Measurements from ENCODE around the gene ADAMTS18.

Gene ADAMTS18

GRCh38 chr16:77434530-77435271 is at the start of gene ADAMTS18:
TSS of gene ADAMTS18 (minus strand) at chr16:77435034. CDS start at chr16:77434695, 339 bp downstream.
- no peak for TF ChIP-seq CTCF (IDR thresholded peaks at IDR 0.05)
- Histone ChIP-seq H3K36me3 (ENCODE audit: control insufficient read depth, insufficient read depth, low read length) (no peaks in the 10 kb centered on the region), H3K4me3 (ENCODE audit: low read depth, low read length) (peak within 1 kb of the TSS; percentile 69), H3K9ac (no peak within 1 kb of the TSS), H3K4me2 (ENCODE audit: low read length) (peak within 1 kb of the TSS; percentile 80), H3K27ac (no peak within 1 kb of the TSS), H3K79me2 (no peaks in the 10 kb centered on the region), H2AFZ (no peak within 1 kb of the TSS), H3K9me3 (ENCODE audit: control insufficient read depth, low read length) (no peaks in the 10 kb centered on the region), H3K4me1 (peaks cover 3% of the 10 kb centered on the region), H3K27me3 (ENCODE audit: control insufficient read depth, insufficient read depth, low read length) (no peaks in the 10 kb centered on the region)

- no peak overlapping the region for H2AFZ ChIP-seq
- H3K9me3 ChIP-seq (ENCODE audit: control insufficient read depth, low read length): no peaks in the 10 kb centered on the region
- no peak for TF ChIP-seq CTCF (IDR thresholded peaks at IDR 0.05)
- H3K4me3 ChIP-seq (ENCODE audit: low read depth, low read length): no peak overlapping the region
- H3K27ac ChIP-seq: no peak overlapping the region
- no peak overlapping the region for H3K9ac ChIP-seq
- H3K4me1 ChIP-seq: no peaks in the 10 kb centered on the region
- no peaks in the 10 kb centered on the region for H3K27me3 ChIP-seq (ENCODE audit: control insufficient read depth, insufficient read depth, low read length)
- no peaks in the 10 kb centered on the region for H3K79me2 ChIP-seq
- no peaks in the 10 kb centered on the region for H3K36me3 ChIP-seq (ENCODE audit: control insufficient read depth, insufficient read depth, low read length)
- no peak overlapping the region for H3K4me2 ChIP-seq (ENCODE audit: low read length)
These were observed 46.0 kb upstream of the ADAMTS18 start for GRCh38 chr16:77480681-77481315.

GRCh38 chr16:77472262-77472661 is 37.4 kb upstream of the ADAMTS18 start:
- Histone ChIP-seq H3K27ac (no peak overlapping the region), H3K27me3 (ENCODE audit: control insufficient read depth, insufficient read depth, low read length) (no peaks in the 10 kb centered on the region), H2AFZ (no peak overlapping the region), H3K4me2 (ENCODE audit: low read length) (no peak overlapping the region), H3K9ac (no peak overlapping the region), H3K4me3 (ENCODE audit: low read depth, low read length) (no peak overlapping the region), H3K9me3 (ENCODE audit: control insufficient read depth, low read length) (no peaks in the 10 kb centered on the region), H3K4me1 (no peaks in the 10 kb centered on the region), H3K36me3 (ENCODE audit: control insufficient read depth, insufficient read depth, low read length) (no peaks in the 10 kb centered on the region), H3K79me2 (no peaks in the 10 kb centered on the region)
- no peak for TF ChIP-seq CTCF (IDR thresholded peaks at IDR 0.05)

GRCh38 chr16:77470851-77471250 is 36.0 kb upstream of the ADAMTS18 start:
- Histone ChIP-seq H3K4me2 (ENCODE audit: low read length) (no peak overlapping the region), H3K36me3 (ENCODE audit: control insufficient read depth, insufficient read depth, low read length) (no peaks in the 10 kb centered on the region), H3K9me3 (ENCODE audit: control insufficient read depth, low read length) (no peaks in the 10 kb centered on the region), H3K27ac (no peak overlapping the region), H3K9ac (no peak overlapping the region), H3K4me1 (no peaks in the 10 kb centered on the region), H3K79me2 (no peaks in the 10 kb centered on the region), H2AFZ (no peak overlapping the region), H3K4me3 (ENCODE audit: low read depth, low read length) (no peak overlapping the region), H3K27me3 (ENCODE audit: control insufficient read depth, insufficient read depth, low read length) (no peaks in the 10 kb centered on the region)
- TF ChIP-seq CTCF (IDR thresholded peaks at IDR 0.05): no peak
